Measurements from ENCODE around the gene SLC26A6. TPM values are rescaled to one million over a fixed set of nuclear protein-coding genes. Genes with fewer than 3 reads are reported as not detected.

SLC26A6 gene
- total and polyA plus RNA-seq, 4 donors, result 4.4 to 13.1 (median 6.3) TPM

DNA sequence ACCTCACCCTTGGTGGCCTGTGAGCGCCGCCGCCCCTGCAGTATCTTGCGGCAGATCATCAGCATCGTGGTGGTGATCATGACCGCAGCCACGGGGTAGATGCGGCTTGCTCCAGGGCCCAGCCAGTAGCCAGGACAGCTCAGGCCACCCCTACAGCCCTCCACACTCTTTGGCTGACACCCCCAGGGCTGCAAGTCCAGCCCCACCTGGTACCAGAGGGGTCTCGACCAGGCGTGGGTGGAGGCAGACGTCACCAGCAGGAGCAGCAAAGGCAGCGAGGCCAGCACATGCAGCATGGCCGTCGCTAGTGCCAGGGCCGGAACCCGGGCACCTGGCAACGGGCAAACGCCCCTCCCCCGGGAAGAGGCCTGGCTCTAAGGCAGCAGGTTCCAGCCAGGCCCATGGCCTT, 13.8 kb downstream of the SLC26A6 start, which contains the start of gene TMEM89:
Gene TMEM89 (minus strand): TSS at position 309 of the 409 bp plus-strand sequence. CDS start 13 bp downstream, at position 296.
- no peak within 1 kb of the TSS for H3K4me3 ChIP-seq (ENCODE audit: low read depth in 1 of 3, low read length in 3 of 3)
- H3K36me3 ChIP-seq (ENCODE audit: control insufficient read depth in 4 of 4, insufficient read depth in 3 of 4, low read depth in 1 of 4, low read length in 3 of 4), result peaks cover 0 to 14% (median 3%) of the 10 kb centered on the region in 4 donors
- TF ChIP-seq, protein P1, sequence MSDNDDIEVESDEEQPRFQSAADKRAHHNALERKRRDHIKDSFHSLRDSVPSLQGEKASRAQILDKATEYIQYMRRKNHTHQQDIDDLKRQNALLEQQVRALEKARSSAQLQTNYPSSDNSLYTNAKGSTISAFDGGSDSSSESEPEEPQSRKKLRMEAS (IDR thresholded peaks at IDR 0.05), result no peak
- TF ChIP-seq YY1 (IDR thresholded peaks at IDR 0.05) (no peak), FOXA1 (IDR thresholded peaks at IDR 0.05) (no peak), GABPA (IDR thresholded peaks at IDR 0.05 in 1 of 2, conservative IDR thresholded peaks at IDR 0.05 in 1 of 2) (no peak), NR2F2 (IDR thresholded peaks at IDR 0.05) (no peak), SP1 (IDR thresholded peaks at IDR 0.05) (no peak), TAF1 (conservative IDR thresholded peaks at IDR 0.05) (no peak), FOXA2 (IDR thresholded peaks at IDR 0.05) (no peak)
- TF ChIP-seq, protein P2, sequence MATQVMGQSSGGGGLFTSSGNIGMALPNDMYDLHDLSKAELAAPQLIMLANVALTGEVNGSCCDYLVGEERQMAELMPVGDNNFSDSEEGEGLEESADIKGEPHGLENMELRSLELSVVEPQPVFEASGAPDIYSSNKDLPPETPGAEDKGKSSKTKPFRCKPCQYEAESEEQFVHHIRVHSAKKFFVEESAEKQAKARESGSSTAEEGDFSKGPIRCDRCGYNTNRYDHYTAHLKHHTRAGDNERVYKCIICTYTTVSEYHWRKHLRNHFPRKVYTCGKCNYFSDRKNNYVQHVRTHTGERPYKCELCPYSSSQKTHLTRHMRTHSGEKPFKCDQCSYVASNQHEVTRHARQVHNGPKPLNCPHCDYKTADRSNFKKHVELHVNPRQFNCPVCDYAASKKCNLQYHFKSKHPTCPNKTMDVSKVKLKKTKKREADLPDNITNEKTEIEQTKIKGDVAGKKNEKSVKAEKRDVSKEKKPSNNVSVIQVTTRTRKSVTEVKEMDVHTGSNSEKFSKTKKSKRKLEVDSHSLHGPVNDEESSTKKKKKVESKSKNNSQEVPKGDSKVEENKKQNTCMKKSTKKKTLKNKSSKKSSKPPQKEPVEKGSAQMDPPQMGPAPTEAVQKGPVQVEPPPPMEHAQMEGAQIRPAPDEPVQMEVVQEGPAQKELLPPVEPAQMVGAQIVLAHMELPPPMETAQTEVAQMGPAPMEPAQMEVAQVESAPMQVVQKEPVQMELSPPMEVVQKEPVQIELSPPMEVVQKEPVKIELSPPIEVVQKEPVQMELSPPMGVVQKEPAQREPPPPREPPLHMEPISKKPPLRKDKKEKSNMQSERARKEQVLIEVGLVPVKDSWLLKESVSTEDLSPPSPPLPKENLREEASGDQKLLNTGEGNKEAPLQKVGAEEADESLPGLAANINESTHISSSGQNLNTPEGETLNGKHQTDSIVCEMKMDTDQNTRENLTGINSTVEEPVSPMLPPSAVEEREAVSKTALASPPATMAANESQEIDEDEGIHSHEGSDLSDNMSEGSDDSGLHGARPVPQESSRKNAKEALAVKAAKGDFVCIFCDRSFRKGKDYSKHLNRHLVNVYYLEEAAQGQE (IDR thresholded peaks at IDR 0.05), result no peak
- TF ChIP-seq, protein P3, sequence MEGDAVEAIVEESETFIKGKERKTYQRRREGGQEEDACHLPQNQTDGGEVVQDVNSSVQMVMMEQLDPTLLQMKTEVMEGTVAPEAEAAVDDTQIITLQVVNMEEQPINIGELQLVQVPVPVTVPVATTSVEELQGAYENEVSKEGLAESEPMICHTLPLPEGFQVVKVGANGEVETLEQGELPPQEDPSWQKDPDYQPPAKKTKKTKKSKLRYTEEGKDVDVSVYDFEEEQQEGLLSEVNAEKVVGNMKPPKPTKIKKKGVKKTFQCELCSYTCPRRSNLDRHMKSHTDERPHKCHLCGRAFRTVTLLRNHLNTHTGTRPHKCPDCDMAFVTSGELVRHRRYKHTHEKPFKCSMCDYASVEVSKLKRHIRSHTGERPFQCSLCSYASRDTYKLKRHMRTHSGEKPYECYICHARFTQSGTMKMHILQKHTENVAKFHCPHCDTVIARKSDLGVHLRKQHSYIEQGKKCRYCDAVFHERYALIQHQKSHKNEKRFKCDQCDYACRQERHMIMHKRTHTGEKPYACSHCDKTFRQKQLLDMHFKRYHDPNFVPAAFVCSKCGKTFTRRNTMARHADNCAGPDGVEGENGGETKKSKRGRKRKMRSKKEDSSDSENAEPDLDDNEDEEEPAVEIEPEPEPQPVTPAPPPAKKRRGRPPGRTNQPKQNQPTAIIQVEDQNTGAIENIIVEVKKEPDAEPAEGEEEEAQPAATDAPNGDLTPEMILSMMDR (IDR thresholded peaks at IDR 0.05; ENCODE audit: low read depth, low read length, missing input control), result no peak
- TF ChIP-seq, protein P4, sequence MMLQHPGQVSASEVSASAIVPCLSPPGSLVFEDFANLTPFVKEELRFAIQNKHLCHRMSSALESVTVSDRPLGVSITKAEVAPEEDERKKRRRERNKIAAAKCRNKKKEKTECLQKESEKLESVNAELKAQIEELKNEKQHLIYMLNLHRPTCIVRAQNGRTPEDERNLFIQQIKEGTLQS (IDR thresholded peaks at IDR 0.05), result no peak
- TF ChIP-seq, protein P5, sequence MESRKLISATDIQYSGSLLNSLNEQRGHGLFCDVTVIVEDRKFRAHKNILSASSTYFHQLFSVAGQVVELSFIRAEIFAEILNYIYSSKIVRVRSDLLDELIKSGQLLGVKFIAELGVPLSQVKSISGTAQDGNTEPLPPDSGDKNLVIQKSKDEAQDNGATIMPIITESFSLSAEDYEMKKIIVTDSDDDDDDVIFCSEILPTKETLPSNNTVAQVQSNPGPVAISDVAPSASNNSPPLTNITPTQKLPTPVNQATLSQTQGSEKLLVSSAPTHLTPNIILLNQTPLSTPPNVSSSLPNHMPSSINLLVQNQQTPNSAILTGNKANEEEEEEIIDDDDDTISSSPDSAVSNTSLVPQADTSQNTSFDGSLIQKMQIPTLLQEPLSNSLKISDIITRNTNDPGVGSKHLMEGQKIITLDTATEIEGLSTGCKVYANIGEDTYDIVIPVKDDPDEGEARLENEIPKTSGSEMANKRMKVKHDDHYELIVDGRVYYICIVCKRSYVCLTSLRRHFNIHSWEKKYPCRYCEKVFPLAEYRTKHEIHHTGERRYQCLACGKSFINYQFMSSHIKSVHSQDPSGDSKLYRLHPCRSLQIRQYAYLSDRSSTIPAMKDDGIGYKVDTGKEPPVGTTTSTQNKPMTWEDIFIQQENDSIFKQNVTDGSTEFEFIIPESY (IDR thresholded peaks at IDR 0.05), result no peak
- WGBS, result 97% methylated on average over 19 of the region's 19 CpGs
- no peak within 1 kb of the TSS for H3K9ac ChIP-seq (ENCODE audit: low read depth in 1 of 2, low read length in 2 of 2)
- DNase-seq (ENCODE audit: low spot score), result no peak
- H3K27me3 ChIP-seq (ENCODE audit: control insufficient read depth in 4 of 4, insufficient read depth in 4 of 4, low read length in 3 of 4), result no peaks in the 10 kb centered on the region
- H3K9me3 ChIP-seq (ENCODE audit: control insufficient read depth in 4 of 4, low read length in 3 of 4), result peaks cover 2 to 5% (median 4%) of the 10 kb centered on the region in 4 donors
- no peaks in the 10 kb centered on the region for H3K4me1 ChIP-seq (ENCODE audit: control insufficient read depth in 4 of 4, insufficient read depth in 4 of 4, low read length in 3 of 4)
- H3K27ac ChIP-seq (ENCODE audit: low read depth in 1 of 2, low read length in 2 of 2), result no peak within 1 kb of the TSS
